Stimulated activated naive CD4-positive, alpha-beta T cell treated with Interleukin-2 at 50 U/mL for 16 hours (primary cell): ENCODE results near the gene TCEANC2.

Source experiments
- DNase-seq: peaks from one replicate; lab custom pipeline; 2025; lab: John Stamatoyannopoulos, UW

The TCEANC2 gene

DNA sequence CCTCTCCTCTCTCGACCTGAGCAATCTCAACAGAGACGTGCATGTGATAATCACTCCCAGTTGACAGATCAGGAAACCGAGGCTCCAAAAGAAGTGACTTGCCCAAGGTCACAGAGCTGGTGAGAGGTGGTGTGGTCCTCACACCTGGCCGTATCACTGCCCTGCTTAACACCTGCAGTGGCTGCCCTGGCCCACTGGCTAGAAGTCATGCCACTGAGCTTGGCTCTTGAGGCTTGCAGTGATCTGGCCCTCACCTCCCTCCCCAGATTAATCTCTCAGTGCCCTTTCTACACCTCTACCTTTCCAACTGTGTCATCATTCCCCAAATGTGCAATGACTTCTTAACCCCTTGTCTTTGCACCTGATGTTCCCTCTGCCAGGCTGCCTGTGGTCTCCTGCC lies 60.6 kb downstream of the TCEANC2 start:
- no peak for DNase-seq

GRCh38 chr1:54114955-54115354 lies 61.5 kb downstream of the TCEANC2 start:
- DNase-seq, result no peak

- no peak for DNase-seq
Measured at GRCh38 chr1:54115520-54115919, 62.1 kb downstream of the TCEANC2 start.

GRCh38 chr1:54117815-54118563 lies 64.6 kb downstream of the TCEANC2 start:
- DNase-seq, result no peak

DNA sequence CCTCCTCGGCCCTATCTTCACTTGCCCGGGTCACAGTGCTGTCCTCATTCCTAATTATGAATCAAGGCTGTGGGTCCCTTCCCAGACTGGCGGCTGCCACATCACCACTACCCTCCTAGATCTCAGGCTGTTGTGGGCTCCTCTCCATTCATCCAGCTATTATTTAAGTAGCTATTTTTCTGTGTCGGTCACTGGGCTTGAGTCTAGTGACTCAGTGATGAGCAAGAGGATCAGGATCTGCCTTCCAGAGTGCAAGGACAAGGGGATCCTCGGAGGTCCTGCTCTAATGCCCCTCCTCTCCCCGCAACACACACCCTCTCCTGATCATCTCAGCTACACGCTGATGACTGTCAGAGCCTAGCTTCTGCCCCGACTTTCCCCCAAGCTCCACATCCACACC lies 65.3 kb downstream of the TCEANC2 start:
- DNase-seq, result no peak

DNA sequence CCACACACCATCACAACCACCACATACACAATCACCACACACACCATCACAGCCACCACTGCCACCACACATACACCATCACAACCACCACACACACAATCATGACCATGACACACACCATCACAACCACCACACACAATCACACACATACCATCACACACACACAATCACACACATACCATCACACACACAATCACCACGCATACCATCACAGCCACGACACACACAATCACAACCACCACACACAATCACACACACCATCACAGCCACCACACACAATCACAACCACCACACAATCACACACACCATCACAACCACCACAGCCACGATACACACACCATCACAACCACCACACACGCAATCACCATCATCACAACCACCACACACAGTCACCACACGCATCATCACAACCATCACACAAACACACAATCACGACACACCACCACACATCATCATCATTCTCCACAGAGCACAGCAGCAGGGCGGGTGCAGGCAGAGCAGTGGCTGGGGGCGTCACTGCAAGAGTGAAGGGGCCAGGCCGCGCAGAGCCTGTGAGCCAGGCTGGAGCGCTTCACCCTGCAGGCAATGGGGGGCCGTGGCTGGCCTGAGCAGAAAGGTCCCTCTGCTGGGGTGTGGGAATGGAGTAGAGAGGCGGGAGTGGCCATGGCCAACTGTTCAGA lies 66.8 kb downstream of the TCEANC2 start:
- no peak for DNase-seq

- no peak for DNase-seq
Measured at GRCh38 chr1:54120698-54121481, 67.5 kb downstream of the TCEANC2 start.

- peak; percentile 5 for DNase-seq
Measured at GRCh38 chr1:54121482-54122134, 68.2 kb downstream of the TCEANC2 start.

DNA sequence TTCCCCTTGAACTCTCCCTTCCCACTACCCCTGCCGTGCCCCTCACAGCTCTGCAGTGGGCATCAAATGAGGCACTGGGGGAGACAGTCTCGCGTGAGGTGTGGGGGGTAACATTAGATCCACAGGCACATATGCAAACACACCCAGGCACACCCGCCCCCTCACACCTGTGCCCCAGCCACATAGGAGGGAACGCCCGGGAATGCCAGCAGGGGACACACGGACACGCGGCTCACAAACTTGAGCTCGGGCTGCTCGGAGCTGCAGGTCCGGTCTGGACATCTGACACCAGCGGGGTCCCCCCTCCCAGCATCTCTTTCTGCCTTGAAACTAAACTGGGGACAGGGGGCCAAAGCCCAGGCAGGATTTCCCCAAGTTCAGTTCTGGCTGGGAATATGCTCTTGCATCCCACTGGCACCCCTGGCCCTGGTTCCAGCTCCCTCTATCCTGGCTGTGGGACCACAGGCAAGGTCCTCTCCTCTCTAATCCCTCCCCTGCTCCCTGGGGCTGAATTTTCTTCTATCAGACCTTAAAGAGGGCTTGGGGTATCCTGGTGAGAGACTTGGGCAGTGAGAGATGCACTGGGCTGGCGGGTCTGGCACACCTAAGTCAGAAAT lies 68.8 kb downstream of the TCEANC2 start:
- DNase-seq, result no peak

DNA sequence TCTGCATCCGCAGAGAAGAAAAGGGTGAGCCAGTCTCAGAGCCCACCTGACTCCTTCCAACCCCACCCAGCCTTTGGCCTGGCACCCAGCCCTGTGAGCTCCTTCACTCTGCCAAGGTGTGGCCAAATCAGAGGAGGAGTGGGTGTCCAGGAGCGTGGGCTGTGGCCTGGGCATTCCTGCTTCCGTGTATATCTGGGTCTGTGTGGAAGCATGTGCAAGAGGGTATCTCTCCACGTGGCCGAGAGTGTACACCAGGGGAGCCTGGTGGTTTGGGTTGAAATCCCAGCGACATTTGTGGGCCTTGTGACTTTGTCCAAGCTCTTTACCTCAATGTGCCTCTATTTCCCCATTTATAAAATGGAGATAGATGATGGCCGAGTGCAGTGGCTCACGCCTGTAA lies 69.6 kb downstream of the TCEANC2 start:
- DNase-seq, result no peak

DNA sequence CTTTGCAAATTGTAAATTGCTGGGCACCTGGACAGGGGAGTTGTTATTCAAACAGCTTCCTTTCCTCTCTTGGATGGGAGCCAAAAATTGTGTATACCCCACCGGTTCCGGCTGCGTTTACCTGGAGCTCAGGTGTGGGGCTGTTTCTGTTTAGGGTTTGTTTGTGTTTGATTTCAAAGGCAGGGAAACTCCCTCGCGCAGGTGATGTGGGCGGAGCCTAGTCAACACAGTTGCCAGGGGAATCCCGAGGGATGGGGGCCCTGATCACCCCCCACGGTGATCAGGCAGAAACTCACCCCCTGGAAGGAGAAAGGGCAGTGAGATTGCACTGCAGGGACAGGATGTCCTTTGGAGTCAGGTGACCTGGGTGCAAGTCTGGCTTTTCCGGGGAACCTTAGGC lies 71.1 kb downstream of the TCEANC2 start:
- no peak for DNase-seq

GRCh38 chr1:54124906-54125305 lies 71.5 kb downstream of the TCEANC2 start:
- DNase-seq, result no peak

GRCh38 chr1:54125386-54126070 lies 72.1 kb downstream of the TCEANC2 start:
- DNase-seq, result no peak

- no peak for DNase-seq
Measured at GRCh38 chr1:54126271-54126815, 72.9 kb downstream of the TCEANC2 start.

GRCh38 chr1:54127594-54128300 lies 74.3 kb downstream of the TCEANC2 start:
- DNase-seq, result no peak

DNA sequence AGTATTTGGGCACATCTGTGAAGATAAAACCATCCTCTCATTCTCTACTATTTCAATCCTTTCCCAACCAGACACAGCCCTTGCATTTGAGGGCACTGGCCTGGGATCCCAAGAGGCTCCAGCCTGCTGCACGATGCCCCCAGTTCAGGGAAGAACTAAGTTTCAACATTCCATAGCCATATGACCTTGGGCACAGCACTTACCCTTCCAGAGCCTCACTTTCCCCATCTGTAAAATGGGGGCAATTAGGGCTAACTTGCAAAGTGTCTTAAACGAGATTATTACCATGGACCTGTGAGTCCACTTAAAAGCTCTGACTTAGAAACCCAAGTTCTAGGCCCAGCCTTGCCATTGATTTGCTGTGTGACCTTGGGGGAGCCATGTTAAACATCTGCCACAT lies 76.5 kb downstream of the TCEANC2 start:
- DNase-seq, result no peak

DNA sequence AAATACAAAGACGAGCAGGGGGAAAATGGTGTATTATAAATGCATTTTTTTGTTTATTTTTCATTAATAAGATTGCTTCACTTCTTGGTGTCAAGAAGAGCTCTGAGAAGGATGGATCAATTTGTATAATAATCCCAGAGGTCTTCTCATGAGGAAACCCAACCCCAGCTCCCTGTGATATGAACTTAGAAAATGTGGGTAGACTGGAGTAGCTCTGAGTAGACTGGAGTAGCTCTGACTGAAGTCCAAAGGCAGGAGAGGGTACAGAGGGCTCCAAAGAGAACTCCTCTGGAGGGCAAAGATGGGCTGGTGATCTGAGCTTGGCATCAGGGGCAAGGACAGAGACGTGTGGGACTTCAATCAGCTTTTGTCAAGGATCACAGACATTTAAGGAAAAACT lies 78.0 kb downstream of the TCEANC2 start:
- no peak for DNase-seq

DNA sequence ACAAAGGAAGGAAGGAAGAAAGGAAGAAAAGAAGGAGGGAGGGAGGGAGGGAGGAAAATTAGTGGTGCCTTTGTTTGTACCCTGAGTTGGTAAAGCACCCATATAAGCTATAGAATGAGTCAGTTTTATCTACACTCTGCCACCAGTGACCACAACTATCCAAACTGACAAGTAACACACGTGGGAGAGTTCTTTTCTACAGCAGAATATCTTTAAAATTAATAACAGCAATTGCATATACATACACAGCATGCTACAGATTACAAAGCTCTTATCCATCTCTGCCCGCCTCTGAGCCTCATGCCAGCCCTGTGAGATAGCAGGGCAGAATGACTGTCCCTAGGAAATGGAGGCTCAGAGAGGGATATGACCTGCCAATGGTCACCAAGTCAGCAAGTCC lies 79.1 kb downstream of the TCEANC2 start:
- no peak for DNase-seq

DNA sequence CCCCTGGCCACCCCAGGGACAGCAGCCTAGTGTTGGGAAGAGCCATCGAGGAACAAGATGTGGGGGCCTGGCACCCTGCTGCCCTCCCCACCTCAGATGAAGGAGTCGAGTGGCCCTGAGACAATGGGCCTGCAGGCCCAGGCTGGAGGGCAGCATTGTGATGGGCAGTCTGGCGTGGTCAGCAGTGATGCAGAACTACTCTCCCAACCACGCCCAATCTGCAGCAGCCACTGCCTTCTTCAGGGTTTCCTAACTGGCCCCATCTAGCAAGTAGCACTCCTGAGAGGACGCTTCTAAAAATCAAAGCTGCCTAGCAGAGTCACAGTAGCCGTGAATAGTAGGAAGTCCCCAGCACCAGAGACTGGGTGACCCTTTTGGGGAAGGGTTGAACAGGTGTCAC lies 80.9 kb downstream of the TCEANC2 start:
- no peak for DNase-seq

DNA sequence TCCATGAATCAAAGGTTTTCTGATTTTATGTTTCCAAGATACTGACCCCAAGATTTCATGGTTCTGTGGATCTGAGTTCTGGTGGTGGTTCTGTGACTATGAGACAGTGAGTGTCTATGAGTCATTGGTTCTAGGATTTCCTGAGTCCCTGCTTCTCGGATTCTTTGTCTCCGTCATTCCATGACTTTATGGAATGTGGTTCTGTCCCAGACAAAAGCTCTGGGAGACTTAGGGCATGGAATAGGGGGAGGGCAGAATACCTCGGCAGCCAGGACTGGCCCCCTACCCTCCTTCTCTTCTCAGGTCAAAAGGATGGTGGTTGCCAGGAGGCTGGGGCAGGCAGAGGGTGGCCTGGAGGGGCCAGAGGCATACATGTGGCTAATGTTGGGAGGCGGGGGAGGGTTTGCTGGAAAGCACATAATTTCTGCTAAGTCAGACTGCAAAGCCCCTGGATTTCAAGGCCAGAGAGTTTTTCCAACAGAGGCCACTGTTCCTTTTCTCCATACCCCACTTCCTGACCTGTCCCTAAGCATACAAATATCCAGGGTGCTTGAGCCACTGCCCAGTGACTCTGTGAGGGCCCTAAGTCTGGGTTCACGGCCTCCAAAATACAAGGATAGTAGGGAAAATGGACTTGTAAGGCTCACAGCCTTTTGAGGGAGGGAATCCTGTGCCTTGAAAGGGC lies 82.2 kb downstream of the TCEANC2 start:
- DNase-seq, result no peak
